Glutamatergic neuron (in vitro differentiated cells): ENCODE results near the gene CCDC197. TPM values are rescaled to one million over a fixed set of nuclear protein-coding genes. Genes with fewer than 3 reads are reported as not detected.
A peak's percentile ranks its signal among the peaks of the same experiment; 100 is the strongest.

ENCODE experiments used
- DNase-seq: peaks from one replicate; pipeline ENCODE4 v3.0.0; 2022
- H3K27ac Mint-ChIP-seq: one replicate; pipeline ENCODE4 v1.8.0; 2020; ENCODE audit warnings: mild to moderate bottlenecking, mixed read lengths, inconsistent platforms; ENCODE audit not compliant: unreplicated experiment
- H3K27me3 Mint-ChIP-seq: one replicate; pipeline ENCODE4 v1.8.0; 2020; ENCODE audit warnings: mild to moderate bottlenecking, moderate library complexity, mixed read lengths, inconsistent platforms; ENCODE audit not compliant: unreplicated experiment
- H3K36me3 Mint-ChIP-seq: one replicate; pipeline ENCODE4 v1.8.0; 2020; ENCODE audit warnings: mild to moderate bottlenecking, mixed read lengths, inconsistent platforms; ENCODE audit not compliant: unreplicated experiment
- H3K4me1 Mint-ChIP-seq: one replicate; pipeline ENCODE4 v1.8.0; 2020; ENCODE audit warnings: mild to moderate bottlenecking, low read depth, mixed read lengths, inconsistent platforms; ENCODE audit not compliant: unreplicated experiment
- H3K4me3 Mint-ChIP-seq: one replicate; pipeline ENCODE4 v1.8.0; 2020; ENCODE audit warnings: mild to moderate bottlenecking, mixed read lengths, inconsistent platforms; ENCODE audit not compliant: unreplicated experiment
- H3K9me3 Mint-ChIP-seq: one replicate; pipeline ENCODE4 v1.8.0; 2020; ENCODE audit warnings: mild to moderate bottlenecking, moderate library complexity, mixed read lengths, inconsistent platforms; ENCODE audit not compliant: unreplicated experiment
- CTCF ChIP-seq: fragments of 200-600 bp; sonication (generic); IDR thresholded peaks from one replicate; pipeline ENCODE4 v1.5.0; 2021; ENCODE audit not compliant: partially characterized antibody, unreplicated experiment
- microRNA-seq: library from miRNA; unstranded; fragments of <30 nt; microRNA quantifications from one replicate; pipeline ENCODE4, GENCODE V29; 2020; ENCODE audit not compliant: unreplicated experiment
- total RNA-seq: library from RNA; stranded (reverse); fragmentation: NEBNext Ultra II Directional; extraction: Animal tissue kit (Norgen Biotek cat#: 25700); gene quantifications from one replicate; pipeline ENCODE4 v1.2.1, GENCODE V29; 2021; ENCODE audit not compliant: unreplicated experiment

CCDC197 gene
- total RNA-seq, 1 donor from 2014 or later = not detected

- no peak overlapping the region for H3K27ac Mint-ChIP-seq
- H3K4me3 Mint-ChIP-seq = no peak overlapping the region
- no peak for DNase-seq
- H3K27me3 Mint-ChIP-seq = no peaks in the 10 kb centered on the region
- H3K36me3 Mint-ChIP-seq = peaks cover 19% of the 10 kb centered on the region
- TF ChIP-seq CTCF = no peak
- peaks cover 9% of the 10 kb centered on the region for H3K4me1 Mint-ChIP-seq
- no peaks in the 10 kb centered on the region for H3K9me3 Mint-ChIP-seq
These were observed 61.1 kb downstream of the CCDC197 start for GRCh38 chr14:94058128-94058673.

Small RNAs within 50 kb of the gene (microRNA-seq; reads per million reads assigned to microRNA genes)
- gene MIR4506 = 2.3 reads per million, percentile 16 among the genes with 10 or more reads in this experiment

Other genes starting within 250 kb of the CCDC197 start
- 2.4 TPM for gene PRIMA1, start 208.8 kb upstream of the CCDC197 start, total RNA-seq
- gene FAM181A, start 70.0 kb upstream of the CCDC197 start, total RNA-seq = not detected
- gene ASB2, start 20.7 kb upstream of the CCDC197 start, total RNA-seq = 16.6 TPM
- gene OTUB2, start 29.0 kb downstream of the CCDC197 start, total RNA-seq = 5.5 TPM
- gene DDX24, start 83.9 kb downstream of the CCDC197 start, total RNA-seq = 257 TPM
- 45.7 TPM for gene IFI27L1, start 84.0 kb downstream of the CCDC197 start, total RNA-seq
- gene IFI27, start 113.4 kb downstream of the CCDC197 start, total RNA-seq = 3.7 TPM
- gene IFI27L2, start 132.3 kb downstream of the CCDC197 start, total RNA-seq = 52.7 TPM
- gene PPP4R4, start 177.0 kb downstream of the CCDC197 start, total RNA-seq = 1.6 TPM